ENCODE data around the gene FKBP10.

FKBP10 gene

GRCh38 chr17:41784207-41784744 is 28.5 kb upstream of the FKBP10 start:
- no peak for DNase-seq

GRCh38 chr17:41785091-41785858 is 27.5 kb upstream of the FKBP10 start:
- no peak for DNase-seq

- peak; percentile 61 for DNase-seq
Measured at GRCh38 chr17:41785859-41786226, 27.0 kb upstream of the FKBP10 start.

- DNase-seq: peak; percentile 100
Measured at GRCh38 chr17:41786227-41787020, 26.4 kb upstream of the FKBP10 start, which contains the start of gene JUP. JUP (minus strand) TSS chr17:41786711; CDS start chr17:41771854, 14,857 bp downstream.

- no peak for DNase-seq
Measured at GRCh38 chr17:41787021-41787418, 25.8 kb upstream of the FKBP10 start.

- no peak for DNase-seq
Measured at GRCh38 chr17:41792845-41793783, 19.7 kb upstream of the FKBP10 start.

GRCh38 chr17:41793784-41794539 is 18.8 kb upstream of the FKBP10 start:
- DNase-seq: no peak

GRCh38 chr17:41794540-41794975 is 18.2 kb upstream of the FKBP10 start:
- DNase-seq: no peak

GRCh38 chr17:41796121-41796895 is 16.5 kb upstream of the FKBP10 start:
- no peak for DNase-seq

- DNase-seq: no peak
Measured at GRCh38 chr17:41797377-41797776, 15.4 kb upstream of the FKBP10 start.

- DNase-seq: no peak
Measured at GRCh38 chr17:41799366-41799765, 13.4 kb upstream of the FKBP10 start.

GRCh38 chr17:41800601-41801373 is 12.0 kb upstream of the FKBP10 start:
- peak in 1 of 2 experiments; percentile 38 for DNase-seq

GRCh38 chr17:41801374-41802271 is 11.2 kb upstream of the FKBP10 start:
- DNase-seq: peak; percentile 73 to 76

GRCh38 chr17:41803049-41804020 is 9.5 kb upstream of the FKBP10 start:
- DNase-seq: no peak

GRCh38 chr17:41806685-41807445 is 5.9 kb upstream of the FKBP10 start:
- DNase-seq: no peak

GRCh38 chr17:41810659-41811548 is 1.9 kb upstream of the FKBP10 start:
- DNase-seq: no peak

Data from NCI-H2081 (cell line).